Measurements from ENCODE around the gene LPCAT2.

DNA sequence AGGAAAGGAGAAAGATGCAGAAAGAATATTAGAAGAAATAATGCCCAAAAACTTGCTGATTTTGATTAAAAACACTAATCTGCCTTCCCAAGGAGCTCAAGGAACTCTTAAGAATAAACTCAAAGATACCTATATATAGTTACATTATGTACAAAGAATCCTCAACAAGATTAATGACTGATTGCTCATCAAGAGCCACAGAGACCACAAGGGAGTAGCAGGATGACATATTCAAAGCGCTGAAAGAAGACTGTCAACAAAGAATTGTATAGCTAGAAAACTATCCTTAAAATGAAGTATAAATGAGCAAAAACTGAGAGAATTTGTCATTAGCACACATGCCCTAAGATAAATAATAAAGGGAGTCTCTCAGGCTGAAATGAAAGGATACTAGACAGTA, 6.2 kb downstream of the LPCAT2 start:
- TF ChIP-seq ZFP30 (CRISPR knock-in tag; IDR thresholded peaks at IDR 0.05) (no peak), RARB (CRISPR knock-in tag; IDR thresholded peaks at IDR 0.05) (no peak), ZFP3 (CRISPR knock-in tag; IDR thresholded peaks at IDR 0.05) (no peak), PPARA (CRISPR knock-in tag; IDR thresholded peaks at IDR 0.05; ENCODE audit: borderline replicate concordance) (no peak), GLIS3 (CRISPR knock-in tag; IDR thresholded peaks at IDR 0.05) (no peak), ISL1 (CRISPR knock-in tag; IDR thresholded peaks at IDR 0.05) (no peak), ARNTL (CRISPR knock-in tag; IDR thresholded peaks at IDR 0.05; ENCODE audit: borderline replicate concordance, low read depth) (no peak), BACH2 (CRISPR knock-in tag; IDR thresholded peaks at IDR 0.05; ENCODE audit: borderline replicate concordance) (no peak), ZC3H10 (CRISPR knock-in tag; IDR thresholded peaks at IDR 0.05) (no peak), ZNF70 (CRISPR knock-in tag; IDR thresholded peaks at IDR 0.05) (no peak)
- TF ChIP-seq, protein P1, sequence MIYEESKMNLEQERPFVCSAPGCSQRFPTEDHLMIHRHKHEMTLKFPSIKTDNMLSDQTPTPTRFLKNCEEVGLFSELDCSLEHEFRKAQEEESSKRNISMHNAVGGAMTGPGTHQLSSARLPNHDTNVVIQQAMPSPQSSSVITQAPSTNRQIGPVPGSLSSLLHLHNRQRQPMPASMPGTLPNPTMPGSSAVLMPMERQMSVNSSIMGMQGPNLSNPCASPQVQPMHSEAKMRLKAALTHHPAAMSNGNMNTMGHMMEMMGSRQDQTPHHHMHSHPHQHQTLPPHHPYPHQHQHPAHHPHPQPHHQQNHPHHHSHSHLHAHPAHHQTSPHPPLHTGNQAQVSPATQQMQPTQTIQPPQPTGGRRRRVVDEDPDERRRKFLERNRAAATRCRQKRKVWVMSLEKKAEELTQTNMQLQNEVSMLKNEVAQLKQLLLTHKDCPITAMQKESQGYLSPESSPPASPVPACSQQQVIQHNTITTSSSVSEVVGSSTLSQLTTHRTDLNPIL (CRISPR knock-in tag; IDR thresholded peaks at IDR 0.05; ENCODE audit: low read depth) = no peak
- TF ChIP-seq, protein P2, sequence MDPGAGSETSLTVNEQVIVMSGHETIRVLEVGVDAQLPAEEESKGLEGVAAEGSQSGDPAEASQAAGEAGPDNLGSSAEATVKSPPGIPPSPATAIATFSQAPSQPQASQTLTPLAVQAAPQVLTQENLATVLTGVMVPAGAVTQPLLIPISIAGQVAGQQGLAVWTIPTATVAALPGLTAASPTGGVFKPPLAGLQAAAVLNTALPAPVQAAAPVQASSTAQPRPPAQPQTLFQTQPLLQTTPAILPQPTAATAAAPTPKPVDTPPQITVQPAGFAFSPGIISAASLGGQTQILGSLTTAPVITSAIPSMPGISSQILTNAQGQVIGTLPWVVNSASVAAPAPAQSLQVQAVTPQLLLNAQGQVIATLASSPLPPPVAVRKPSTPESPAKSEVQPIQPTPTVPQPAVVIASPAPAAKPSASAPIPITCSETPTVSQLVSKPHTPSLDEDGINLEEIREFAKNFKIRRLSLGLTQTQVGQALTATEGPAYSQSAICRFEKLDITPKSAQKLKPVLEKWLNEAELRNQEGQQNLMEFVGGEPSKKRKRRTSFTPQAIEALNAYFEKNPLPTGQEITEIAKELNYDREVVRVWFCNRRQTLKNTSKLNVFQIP (CRISPR knock-in tag; IDR thresholded peaks at IDR 0.05; ENCODE audit: borderline replicate concordance, low read depth) = no peak
- TF ChIP-seq, protein P3, sequence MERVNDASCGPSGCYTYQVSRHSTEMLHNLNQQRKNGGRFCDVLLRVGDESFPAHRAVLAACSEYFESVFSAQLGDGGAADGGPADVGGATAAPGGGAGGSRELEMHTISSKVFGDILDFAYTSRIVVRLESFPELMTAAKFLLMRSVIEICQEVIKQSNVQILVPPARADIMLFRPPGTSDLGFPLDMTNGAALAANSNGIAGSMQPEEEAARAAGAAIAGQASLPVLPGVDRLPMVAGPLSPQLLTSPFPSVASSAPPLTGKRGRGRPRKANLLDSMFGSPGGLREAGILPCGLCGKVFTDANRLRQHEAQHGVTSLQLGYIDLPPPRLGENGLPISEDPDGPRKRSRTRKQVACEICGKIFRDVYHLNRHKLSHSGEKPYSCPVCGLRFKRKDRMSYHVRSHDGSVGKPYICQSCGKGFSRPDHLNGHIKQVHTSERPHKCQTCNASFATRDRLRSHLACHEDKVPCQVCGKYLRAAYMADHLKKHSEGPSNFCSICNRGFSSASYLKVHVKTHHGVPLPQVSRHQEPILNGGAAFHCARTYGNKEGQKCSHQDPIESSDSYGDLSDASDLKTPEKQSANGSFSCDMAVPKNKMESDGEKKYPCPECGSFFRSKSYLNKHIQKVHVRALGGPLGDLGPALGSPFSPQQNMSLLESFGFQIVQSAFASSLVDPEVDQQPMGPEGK (CRISPR knock-in tag; IDR thresholded peaks at IDR 0.05; ENCODE audit: borderline replicate concordance) = no peak
